Urinary bladder (tissue), 4 donors: ENCODE data around the gene NUDT5. TPM values are rescaled to one million over a fixed set of nuclear protein-coding genes. Genes with fewer than 3 reads are reported as not detected.

Experiments
- DNase-seq: peaks from one replicate; pipeline ENCODE4 v3.0.0-alpha.2; 2015; ENCODE audit errors: extremely low spot score
- H3K27ac ChIP-seq: one replicate; pipeline ENCODE4 v1.5.1; 2013; ENCODE audit warnings: low read depth, mild to moderate bottlenecking, moderate library complexity
- H3K36me3 ChIP-seq: one replicate; pipeline ENCODE4 v1.6.1; 2013; ENCODE audit warnings: mild to moderate bottlenecking, moderate library complexity; ENCODE audit not compliant: insufficient read depth
- H3K4me1 ChIP-seq: one replicate; pipeline ENCODE4 v1.6.1; 2013; ENCODE audit warnings: mild to moderate bottlenecking, moderate library complexity; ENCODE audit not compliant: insufficient read depth
- H3K4me3 ChIP-seq: one replicate; pipeline ENCODE4 v1.5.1; 2013; ENCODE audit warnings: low read depth, low read length
- WGBS: extraction: QIAGEN DNeasy Blood & Tissue Kit; methylation state at CpG from one replicate; pipeline ENCODE4 v1.1.7; 2013; 5-methylcytosine and 5-hydroxymethylcytosine counted together
- polyA plus RNA-seq: library from polyadenylated mRNA; stranded (reverse); fragments of 200-250 nt; gene quantifications from one replicate; pipeline ENCODE4 v1.2.3, GENCODE V29; 2013
- small RNA-seq: library from RNA; depleted of rRNA; stranded (forward); fragments of <200 nt; gene quantifications from one replicate; pipeline ENCODE3, GENCODE V24; 2014
- total RNA-seq: library from RNA; depleted of rRNA; stranded (reverse); fragments of >200 nt; gene quantifications from one replicate; pipeline ENCODE4 v1.2.3, GENCODE V29; 2014
- donor health status: healthy with polysubstance abuse.
- donor health status: healthy.

Gene NUDT5
- total and polyA plus RNA-seq, 2 donors = 25.0 to 37.4 TPM

GRCh38 chr10:12129222-12130111 lies 66.2 kb downstream of the NUDT5 start, which contains the start of gene SEC61A2:
TSS of gene SEC61A2 (plus strand) at chr10:12129677. CDS start at chr10:12129788, 111 bp downstream.
- under 1% methylated on average over 108 of the region's 108 CpGs for WGBS
- Histone ChIP-seq H3K36me3 (peaks cover 2% of the 10 kb centered on the region), H3K27ac (peak within 1 kb of the TSS; percentile 97), H3K4me1 (no peaks in the 10 kb centered on the region), H3K4me3 (peak within 1 kb of the TSS; percentile 100)
- peak; percentile 59 for DNase-seq

GRCh38 chr10:12121673-12122072 lies 74.0 kb downstream of the NUDT5 start:
- WGBS = 89% methylated on average over 4 of the region's 4 CpGs
- Histone ChIP-seq H3K27ac (no peak overlapping the region), H3K4me1 (no peaks in the 10 kb centered on the region), H3K4me3 (no peak overlapping the region), H3K36me3 (peaks cover 7% of the 10 kb centered on the region)
- no peak for DNase-seq

Small RNA genes within 50 kb of the gene (small RNA-seq; reads per million reads assigned to genes)
- gene MIR548AK = not detected
- not detected for gene RNU6-88P

Other genes starting within 250 kb of the NUDT5 start
- 31.4 TPM for gene UPF2, start 153.1 kb downstream of the NUDT5 start, total RNA-seq
- gene UPF2, start 153.1 kb downstream of the NUDT5 start, polyA plus RNA-seq = 20.2 TPM
- gene DHTKD1, start 126.9 kb downstream of the NUDT5 start, total RNA-seq = 25.0 TPM
- gene DHTKD1, start 126.9 kb downstream of the NUDT5 start, polyA plus RNA-seq = 12.9 TPM
- 19.9 TPM for gene SEC61A2, start 66.2 kb downstream of the NUDT5 start, total RNA-seq
- gene SEC61A2, start 66.2 kb downstream of the NUDT5 start, polyA plus RNA-seq = 6.4 TPM
- gene CDC123, start 297 bp upstream of the NUDT5 start, total RNA-seq = 83.7 TPM
- 57.8 TPM for gene CDC123, start 297 bp upstream of the NUDT5 start, polyA plus RNA-seq
- 7.6 TPM for gene CAMK1D, start 153.7 kb upstream of the NUDT5 start, total RNA-seq
- 5.6 TPM for gene CAMK1D, start 153.7 kb upstream of the NUDT5 start, polyA plus RNA-seq